Skin of body (tissue), 2 donors: Measurements from ENCODE around the gene MRPL24. TPM values are rescaled to one million over a fixed set of nuclear protein-coding genes. Genes with fewer than 3 reads are reported as not detected.
A peak's percentile ranks its signal among the peaks of the same experiment; 100 is the strongest.
"Not testable (repeated sequence)": the region's sequence is repeated elsewhere in the genome, so short reads cannot be mapped to it uniquely, and the experiment has no call there.

Source experiments
- DNase-seq: peaks from one replicate; lab custom pipeline; 2025; lab: John Stamatoyannopoulos, UW
- total RNA-seq: library from RNA; depleted of rRNA; stranded (reverse); fragments of >200 nt; gene quantifications from one replicate; pipeline ENCODE4 v1.2.3, GENCODE V29; 2014

The MRPL24 gene
- total RNA-seq, 1 donor from 2014 or later, result 35.5 TPM

DNA sequence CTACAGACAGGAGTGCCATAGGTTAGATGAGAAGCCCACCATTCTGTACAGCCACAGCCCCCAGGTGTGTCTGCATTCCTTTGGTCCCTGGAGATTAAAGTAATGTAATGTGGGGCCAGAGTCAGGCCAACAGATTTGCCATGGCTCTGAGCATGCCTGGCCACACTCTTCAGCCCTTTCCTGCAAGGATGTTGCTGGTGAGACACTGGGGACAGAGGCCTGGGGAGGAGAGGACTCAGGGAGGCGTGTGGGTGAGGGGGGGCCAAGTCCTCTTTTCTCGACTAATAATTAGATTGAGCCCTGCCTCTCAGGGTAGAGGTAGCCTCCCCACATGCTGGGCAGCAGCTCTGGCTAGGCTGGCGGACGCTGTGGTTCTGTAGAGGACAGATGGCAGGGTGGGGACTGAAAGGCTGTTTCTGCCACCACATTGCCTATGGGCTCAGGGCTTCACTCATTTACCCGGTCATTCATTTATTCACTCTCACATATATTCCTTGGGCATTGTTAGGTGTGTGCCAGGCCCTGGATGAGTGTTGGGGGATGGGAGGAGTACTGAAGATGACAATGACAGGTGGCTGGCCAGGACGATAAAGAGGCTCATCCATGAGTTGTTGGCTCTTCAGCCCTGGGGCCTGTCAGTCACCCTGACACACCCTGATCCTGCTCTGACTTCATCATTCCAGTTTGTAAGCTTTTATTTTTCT is 19.4 kb upstream of the MRPL24 start:
- DNase-seq, result no peak

- DNase-seq, result not testable (repeated sequence)
These were observed 16.8 kb upstream of the MRPL24 start for GRCh38 chr1:156757572-156758253.

DNA sequence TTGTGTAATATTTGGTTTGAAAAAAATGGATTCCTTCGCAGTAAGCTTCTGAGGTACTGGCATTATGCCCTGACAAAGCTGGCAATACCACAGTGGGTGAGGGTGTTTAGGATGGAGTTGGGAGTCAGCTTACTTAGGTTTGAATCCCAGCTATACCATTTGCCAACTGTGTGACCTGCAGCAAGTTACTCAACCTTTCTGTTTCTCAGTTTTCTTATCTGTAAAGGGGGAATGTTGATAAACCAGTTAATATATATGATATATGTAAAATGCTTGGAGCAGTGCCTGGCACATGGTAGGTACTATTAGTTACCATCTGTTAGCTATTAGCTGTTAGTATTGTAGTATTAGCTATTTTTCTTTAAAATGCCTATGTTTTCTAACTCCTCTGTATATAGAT is 15.5 kb upstream of the MRPL24 start:
- no peak for DNase-seq

DNA sequence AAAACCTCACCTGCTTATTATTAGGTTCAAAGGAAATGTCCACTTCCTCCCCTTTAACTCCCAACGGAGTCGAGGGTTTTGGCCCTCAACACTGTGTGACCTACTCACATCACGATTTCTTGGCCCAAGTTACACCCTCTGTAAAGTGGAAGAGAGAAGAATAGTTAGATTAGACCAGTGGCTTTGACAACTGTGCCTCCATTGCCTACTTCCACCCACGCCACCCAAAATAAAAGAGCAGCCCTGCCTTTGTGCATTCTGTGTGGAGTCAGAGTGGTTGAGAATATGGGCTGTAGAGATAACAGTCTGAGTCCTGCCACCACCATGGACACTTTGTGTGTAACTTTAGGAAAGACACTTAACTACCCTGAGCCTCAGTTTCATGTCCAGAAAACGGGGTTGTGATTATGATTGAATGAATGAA is 14.7 kb upstream of the MRPL24 start:
- DNase-seq, result no peak

DNA sequence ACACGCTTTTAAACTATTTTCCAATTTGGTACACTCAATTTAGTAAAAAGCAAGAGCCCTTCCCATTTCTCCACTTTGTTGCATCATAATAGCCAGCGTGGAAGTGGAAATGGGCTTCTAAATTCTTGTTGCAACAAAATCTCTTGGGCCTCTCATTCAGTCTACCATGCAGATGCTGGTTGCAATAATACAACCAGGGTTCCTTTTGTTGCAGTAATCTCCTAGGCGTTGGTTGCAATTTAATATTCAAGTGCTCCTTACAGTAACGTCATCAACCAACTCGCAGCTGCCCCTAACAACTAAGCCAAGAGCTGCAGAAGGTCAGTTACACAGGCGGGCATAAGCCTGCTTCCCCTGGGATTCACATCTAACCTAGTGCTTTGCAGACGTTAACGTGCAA is 13.3 kb upstream of the MRPL24 start:
- no peak for DNase-seq

- no peak for DNase-seq
These were observed 12.1 kb upstream of the MRPL24 start for GRCh38 chr1:156752843-156753482.

DNA sequence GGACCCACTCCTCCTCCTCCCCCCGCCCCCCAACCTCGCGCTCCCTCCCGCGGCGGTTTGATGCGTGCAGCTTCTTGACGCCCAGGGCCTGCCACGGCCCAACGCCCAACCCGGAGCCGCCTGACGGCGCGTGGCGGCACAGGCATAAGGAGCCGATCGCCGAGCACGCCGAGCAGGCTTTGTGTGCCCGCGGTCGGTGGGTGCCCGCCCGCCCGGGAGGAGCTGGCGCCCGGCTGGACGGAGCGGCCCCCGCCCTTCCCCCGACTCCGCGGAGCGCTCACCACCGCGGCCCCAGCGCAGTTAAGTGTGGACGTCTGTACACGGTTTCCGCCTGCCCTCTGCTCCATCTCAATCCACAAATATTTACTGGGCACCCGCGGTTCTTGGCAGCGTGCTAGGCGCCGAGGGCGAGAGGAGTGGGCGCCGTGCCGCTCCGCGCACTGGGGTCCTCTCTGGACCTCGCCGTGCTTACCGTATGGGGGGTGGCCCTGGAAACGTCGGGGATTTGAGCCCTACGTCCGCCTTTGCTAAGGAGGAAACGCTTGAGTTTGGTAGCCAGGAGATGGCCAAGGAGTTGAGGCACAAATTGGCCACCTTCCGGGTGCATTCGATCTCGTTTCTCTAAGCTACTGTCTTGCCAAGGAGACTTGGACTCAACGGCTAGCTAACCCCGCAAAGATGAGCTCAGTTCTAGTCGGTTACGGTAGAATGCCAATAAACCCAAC is 11.0 kb upstream of the MRPL24 start:
- peak; percentile 97 for DNase-seq

- DNase-seq, result no peak
These were observed 10.5 kb upstream of the MRPL24 start, which contains the start of gene HDGF for GRCh38 chr1:156751451-156751756. Gene HDGF, minus strand, starts transcription at chr1:156751675. Its CDS starts 246 bp downstream, at chr1:156751429.

- DNase-seq, result peak; percentile 12
These were observed 10.0 kb upstream of the MRPL24 start for GRCh38 chr1:156750711-156751450.

DNA sequence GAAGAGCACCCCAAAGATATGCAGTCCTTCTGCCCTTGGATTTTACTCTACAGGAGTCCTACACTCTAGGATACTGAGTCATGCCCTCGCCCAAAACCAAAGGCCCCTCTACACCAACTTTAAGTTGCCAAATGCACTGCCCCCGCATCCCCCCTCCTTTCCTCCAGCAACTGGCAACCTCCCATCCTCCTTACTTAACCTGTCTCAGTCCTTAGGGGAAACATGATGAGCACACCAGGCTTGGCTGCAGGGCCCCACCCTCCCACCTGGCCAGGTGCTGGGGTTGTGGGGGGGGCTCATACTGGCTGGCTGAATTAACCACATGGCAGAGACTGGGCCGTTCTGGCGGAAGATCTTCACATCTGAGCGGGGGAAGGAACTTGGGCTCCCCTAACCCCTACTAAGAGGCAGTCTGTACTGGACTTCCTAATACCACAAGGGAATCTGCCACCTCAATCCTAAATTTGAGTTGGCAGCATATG is 9.3 kb upstream of the MRPL24 start:
- no peak for DNase-seq

- DNase-seq, result no peak
These were observed 8.7 kb upstream of the MRPL24 start for GRCh38 chr1:156749419-156750118.

DNA sequence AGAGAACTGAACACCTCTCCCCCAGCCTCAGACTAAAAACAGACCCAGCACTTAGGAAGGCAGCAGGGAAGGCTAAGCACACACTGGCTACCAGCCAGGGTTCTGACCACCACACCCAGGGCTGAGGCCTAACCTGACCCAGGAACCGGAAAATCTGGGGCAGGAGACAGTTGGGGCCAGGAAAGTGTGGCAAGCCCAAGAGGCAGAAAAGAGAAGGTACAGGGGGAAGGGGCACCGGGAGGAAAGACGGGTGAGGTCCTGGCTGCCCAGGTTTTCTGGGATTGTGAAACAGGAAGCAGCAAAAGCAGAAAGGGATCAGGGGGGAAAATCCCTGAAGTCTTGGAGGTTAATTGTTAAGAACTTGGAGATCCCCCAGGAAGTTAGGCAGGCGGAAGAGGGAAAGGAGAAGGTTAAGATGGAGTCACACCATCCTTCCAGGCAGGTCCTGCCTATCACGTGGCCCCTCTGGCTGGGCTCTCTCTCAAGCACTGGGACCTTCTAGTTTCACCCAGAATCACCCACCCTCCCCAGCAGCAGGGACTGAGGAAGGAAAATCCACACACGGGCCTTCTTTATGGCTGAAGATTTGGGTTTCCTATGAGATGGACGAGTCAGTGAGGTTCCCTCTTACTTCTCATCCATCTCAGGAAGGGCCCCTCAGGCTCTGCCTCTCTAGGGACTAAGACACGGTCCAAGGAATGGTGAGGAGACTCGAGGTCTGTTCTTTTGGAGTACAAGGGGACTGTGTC is 8.0 kb upstream of the MRPL24 start:
- peak; percentile 43 for DNase-seq

DNA sequence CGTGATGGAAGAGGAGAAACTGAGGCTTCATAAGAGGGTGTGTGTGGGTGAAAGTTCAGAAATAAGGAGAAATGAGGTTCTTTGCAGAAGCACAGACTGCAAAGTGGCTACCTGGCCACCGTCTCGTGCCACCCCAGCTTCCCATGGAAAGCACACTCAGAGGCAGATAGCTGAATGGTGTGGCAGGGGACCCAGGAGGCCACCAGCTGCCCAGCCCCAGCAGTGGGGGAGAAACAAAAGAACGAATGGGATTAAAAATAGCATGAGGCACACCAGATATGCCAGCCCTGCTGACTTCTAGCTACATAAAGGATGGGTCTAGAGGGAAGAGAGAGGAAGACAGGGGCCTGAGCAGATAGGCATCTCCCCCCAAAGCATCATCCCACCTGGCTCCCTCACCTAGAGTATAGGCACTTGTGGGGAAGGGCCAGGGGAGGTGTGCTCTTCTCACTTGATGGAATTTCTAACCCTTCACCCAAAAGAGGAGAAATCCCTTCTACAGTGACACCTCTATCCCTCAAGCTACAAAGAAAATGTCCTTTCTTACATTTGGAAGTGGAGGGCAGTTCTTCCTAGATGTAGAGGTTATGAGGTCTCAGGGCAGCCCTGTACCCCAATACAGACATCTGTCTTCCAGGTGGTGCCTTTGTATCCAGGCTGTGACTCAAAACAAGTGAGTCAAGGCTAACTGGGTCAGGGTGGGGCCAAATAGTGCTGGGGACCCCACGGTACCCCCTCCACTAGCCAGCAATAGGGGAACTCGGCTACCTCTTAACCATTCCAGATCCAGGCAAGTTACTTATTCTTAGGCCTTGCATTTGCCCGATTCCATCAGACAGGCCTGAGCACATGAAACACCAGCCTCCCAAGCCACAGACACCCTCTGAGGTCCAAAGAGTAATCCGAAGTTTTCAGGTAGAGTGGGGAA is 7.1 kb upstream of the MRPL24 start:
- no peak for DNase-seq

GRCh38 chr1:156746728-156747631 is 6.1 kb upstream of the MRPL24 start:
- DNase-seq, result peak; percentile 96

GRCh38 chr1:156746406-156746727 is 5.5 kb upstream of the MRPL24 start:
- DNase-seq, result no peak

DNA sequence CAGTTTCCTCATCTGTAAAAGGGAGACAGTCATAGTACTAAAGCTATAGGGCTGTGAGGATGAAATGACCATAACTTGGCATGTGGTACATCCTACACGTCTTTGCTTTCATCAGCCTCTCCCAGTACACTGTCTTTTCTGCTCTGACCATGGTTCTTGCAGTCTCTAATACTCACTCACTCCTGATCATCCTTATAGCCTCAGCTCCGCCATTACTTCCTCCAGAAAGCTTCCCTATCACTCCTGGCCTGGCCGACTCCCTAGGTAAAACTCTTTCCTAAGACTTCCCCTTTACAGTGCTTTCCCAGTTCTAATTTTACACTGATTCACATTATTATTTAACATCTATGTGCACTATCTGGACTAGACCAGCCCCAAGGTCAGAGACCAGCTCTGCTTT is 5.0 kb upstream of the MRPL24 start:
- DNase-seq, result no peak

DNA sequence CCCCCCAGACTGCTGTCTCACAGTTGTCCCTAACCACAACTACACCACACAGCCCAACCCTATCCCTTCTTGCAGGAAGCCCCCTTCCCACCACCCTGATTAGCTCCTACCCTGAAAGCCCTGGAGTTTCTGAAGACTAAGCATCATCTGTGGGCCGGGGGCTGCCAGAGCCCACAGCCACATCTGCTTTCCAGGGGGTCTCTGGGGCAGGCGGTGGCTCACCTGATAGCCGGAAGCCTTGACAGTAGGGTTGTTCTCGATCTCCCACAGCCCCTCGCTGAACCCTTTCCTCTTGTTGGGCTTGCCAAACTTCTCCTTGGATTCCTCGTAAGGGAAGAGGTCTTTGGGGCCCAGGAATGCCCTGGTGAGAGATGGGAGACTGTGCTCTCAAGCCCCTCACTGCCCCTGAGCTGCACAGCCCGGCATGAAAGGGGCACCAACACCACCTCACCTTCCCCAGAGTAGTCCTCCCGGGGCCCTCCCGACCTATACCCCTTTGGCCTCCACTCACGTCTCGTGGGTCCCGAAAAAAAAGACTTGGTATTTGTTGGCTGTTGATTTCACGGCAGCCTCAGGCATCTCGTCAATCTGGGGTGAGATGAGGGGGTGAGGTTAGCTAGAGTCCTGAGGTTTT is 4.0 kb upstream of the MRPL24 start:
- no peak for DNase-seq
